Testis (tissue), 3 donors: Measurements from ENCODE around the gene RPL41. TPM values are rescaled to one million over a fixed set of nuclear protein-coding genes. Genes with fewer than 3 reads are reported as not detected.

Source experiments
- DNase-seq: peaks from one replicate; pipeline ENCODE4 v3.0.0-alpha.2; 2019
- H3K27ac ChIP-seq, 2 donors: fragments of 200-600 bp; sonication (generic); one replicate each; pipeline ENCODE4 v1.5.1; 2019
- H3K27me3 ChIP-seq: fragments of 200-600 bp; sonication (generic); one replicate; pipeline ENCODE4 v1.5.1; 2019
- H3K36me3 ChIP-seq: fragments of 200-600 bp; sonication (generic); one replicate; pipeline ENCODE4 v1.5.1; 2017; ENCODE audit warnings: low read depth; ENCODE audit errors: missing control alignments
- H3K4me1 ChIP-seq: fragments of 200-600 bp; sonication (generic); one replicate; pipeline ENCODE4 v1.5.1; 2019
- H3K4me3 ChIP-seq, 2 donors: fragments of 200-600 bp; sonication (generic); one replicate each; pipeline ENCODE4 v1.5.1; 2017 to 2019
- H3K9me3 ChIP-seq: fragments of 200-600 bp; sonication (generic); one replicate; pipeline ENCODE4 v1.5.1; 2017
- CTCF ChIP-seq, 3 experiments: fragments of 450-650 bp in 2 of 3; fragments of 200-600 bp in 1 of 3; sonication (generic) in 1 of 3; IDR thresholded peaks; one replicate each; pipeline ENCODE4 v1.5.1; 2016 to 2019; ENCODE audit warnings: antibody characterized with exemption in 3 of 3, mild to moderate bottlenecking in 2 of 3, moderate library complexity in 1 of 3
- POLR2A ChIP-seq: fragments of 450-650 bp; IDR thresholded peaks from one replicate; pipeline ENCODE4 v1.6.1; 2017; ENCODE audit warnings: antibody characterized with exemption, mild to moderate bottlenecking, moderate library complexity
- WGBS, 2 donors: methylation state at CpG; one replicate each; pipeline ENCODE4 v1.1.5; 2018; 5-methylcytosine and 5-hydroxymethylcytosine counted together
- intact Hi-C: fragments of 100-400 bp; cut with DNase I; formaldehyde crosslinking; loops from one replicate; pipeline ENCODE4 v1.15.1; 2023; ENCODE audit warnings: low total_unique reads
- polyA plus RNA-seq: library from polyadenylated mRNA; stranded (reverse); fragments of 350-450 nt; fragmentation: Illumina TruSeq; extraction: RNeasy Lipid Tissue Mini Kit (QIAGEN cat#74804); gene quantifications from one replicate; pipeline ENCODE4 v1.2.3, GENCODE V29; 2014; ENCODE audit warnings: low read depth, low replicate concordance; ENCODE audit not compliant: insufficient read depth
- total RNA-seq, 2 donors: library from RNA; depleted of rRNA; stranded (reverse); fragments of >200 nt; gene quantifications; one replicate each; pipeline ENCODE4 v1.2.3, GENCODE V29; 2016

RPL41 gene
- total and polyA plus RNA-seq, 3 donors from 2014 or later: 1,066 to 2,323 (median 1,985) TPM

DNA sequence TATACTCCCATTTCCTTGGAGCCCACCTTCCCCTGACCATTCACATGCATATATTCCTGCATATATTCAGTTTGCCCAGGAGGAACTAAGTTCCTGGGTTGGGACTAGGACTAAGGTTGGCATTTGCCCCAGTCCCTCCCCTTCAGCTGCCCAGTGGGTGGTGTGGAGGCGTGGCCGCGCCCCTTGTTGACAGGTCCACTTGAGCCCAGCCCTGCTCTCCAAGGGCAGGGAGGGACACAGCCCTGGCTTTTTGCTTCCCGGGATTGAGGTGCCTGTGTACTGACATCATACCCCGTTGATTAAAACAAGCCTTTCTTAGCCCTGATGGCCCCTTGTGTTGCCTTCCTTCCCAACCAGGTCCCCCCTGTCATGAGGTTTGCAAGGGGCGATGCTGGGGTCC, 29.2 kb upstream of the RPL41 start:
- no peaks in the 10 kb centered on the region for H3K9me3 ChIP-seq
- no peaks in the 10 kb centered on the region for H3K4me1 ChIP-seq
- WGBS, 2 donors: 88 to 93% methylated on average over 6 of the region's 6 CpGs

GRCh38 chr12:56097738-56098137, 18.7 kb upstream of the RPL41 start:
- H3K4me3 ChIP-seq: no peak overlapping the region

More for the DNA sequence above, 29.2 kb upstream of the RPL41 start:
- DNase-seq: no peak
- no peak overlapping the region for H3K27ac ChIP-seq
- H3K36me3 ChIP-seq: no peaks in the 10 kb centered on the region
- TF ChIP-seq POLR2A: no peak
- intact Hi-C loops: no loop called here
- no peaks in the 10 kb centered on the region for H3K27me3 ChIP-seq
- H3K4me3 ChIP-seq: no peak overlapping the region

DNA sequence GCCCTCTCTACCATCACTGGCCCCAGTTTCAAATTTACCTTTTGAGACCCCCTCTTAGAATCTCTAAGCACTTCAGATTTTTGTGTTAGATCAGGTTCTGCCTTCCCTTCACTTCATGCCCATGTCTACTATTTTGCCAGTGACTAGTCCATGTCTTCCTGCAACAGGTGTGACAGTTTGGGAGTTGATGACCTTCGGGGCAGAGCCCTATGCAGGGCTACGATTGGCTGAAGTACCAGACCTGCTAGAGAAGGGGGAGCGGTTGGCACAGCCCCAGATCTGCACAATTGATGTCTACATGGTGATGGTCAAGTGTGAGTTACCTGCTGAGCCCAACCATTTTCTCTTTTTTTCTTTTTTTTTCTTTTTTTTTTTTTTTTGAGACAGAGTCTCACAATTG, 17.8 kb upstream of the RPL41 start:
- 88 to 90% methylated on average over 3 of the region's 3 CpGs for WGBS, 2 donors
- Histone ChIP-seq H3K36me3 (no peaks in the 10 kb centered on the region), H3K27ac (no peak overlapping the region), H3K9me3 (no peaks in the 10 kb centered on the region), H3K27me3 (no peaks in the 10 kb centered on the region), H3K4me1 (no peaks in the 10 kb centered on the region), H3K4me3 (no peak overlapping the region)
- no peak for DNase-seq
- intact Hi-C loops: no loop called here
- TF ChIP-seq CTCF (IDR thresholded peaks at IDR 0.05) (no peak), POLR2A (no peak)

More at GRCh38 chr12:56097738-56098137, 18.7 kb upstream of the RPL41 start:
- Histone ChIP-seq H3K27me3 (no peaks in the 10 kb centered on the region), H3K27ac (no peak overlapping the region), H3K36me3 (no peaks in the 10 kb centered on the region), H3K9me3 (no peaks in the 10 kb centered on the region), H3K4me1 (no peaks in the 10 kb centered on the region)
- intact Hi-C loops: no loop called here
- TF ChIP-seq CTCF (IDR thresholded peaks at IDR 0.05): no peak
- no peak for TF ChIP-seq POLR2A
- DNase-seq: no peak
- 94 to 97% methylated on average over 6 of the region's 6 CpGs for WGBS, 2 donors

GRCh38 chr12:56099787-56100186, 16.6 kb upstream of the RPL41 start:
- no peak overlapping the region for H3K27ac ChIP-seq
- TF ChIP-seq CTCF (IDR thresholded peaks at IDR 0.05): no peak
- no peak for TF ChIP-seq POLR2A
- H3K27me3 ChIP-seq: no peaks in the 10 kb centered on the region
- 90 to 91% methylated on average over 4 of the region's 4 CpGs for WGBS, 2 donors
- no peaks in the 10 kb centered on the region for H3K4me1 ChIP-seq
- H3K4me3 ChIP-seq: no peak overlapping the region
- DNase-seq: no peak
- intact Hi-C loops: no loop called here
- no peaks in the 10 kb centered on the region for H3K9me3 ChIP-seq
- H3K36me3 ChIP-seq: no peaks in the 10 kb centered on the region

DNA sequence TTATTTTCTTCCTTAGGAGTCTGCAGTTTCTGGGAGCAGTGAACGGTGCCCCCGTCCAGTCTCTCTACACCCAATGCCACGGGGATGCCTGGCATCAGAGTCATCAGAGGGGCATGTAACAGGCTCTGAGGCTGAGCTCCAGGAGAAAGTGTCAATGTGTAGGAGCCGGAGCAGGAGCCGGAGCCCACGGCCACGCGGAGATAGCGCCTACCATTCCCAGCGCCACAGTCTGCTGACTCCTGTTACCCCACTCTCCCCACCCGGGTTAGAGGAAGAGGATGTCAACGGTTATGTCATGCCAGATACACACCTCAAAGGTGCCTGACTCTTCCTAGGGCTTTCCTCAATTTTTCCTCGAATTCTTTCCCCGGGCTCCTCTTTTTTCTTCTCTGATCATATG, 15.4 kb upstream of the RPL41 start:
- 85 to 89% methylated on average over 14 of the region's 14 CpGs for WGBS, 2 donors
- no peak for DNase-seq
- no peaks in the 10 kb centered on the region for H3K9me3 ChIP-seq
- no peaks in the 10 kb centered on the region for H3K27me3 ChIP-seq
- intact Hi-C loops: no loop called here
- no peak for TF ChIP-seq POLR2A
- no peak for TF ChIP-seq CTCF (IDR thresholded peaks at IDR 0.05)
- no peak overlapping the region for H3K27ac ChIP-seq
- H3K4me1 ChIP-seq: peaks cover 10% of the 10 kb centered on the region
- H3K4me3 ChIP-seq: no peak overlapping the region
- no peaks in the 10 kb centered on the region for H3K36me3 ChIP-seq
